ENCODE measurements around the gene ADIG. TPM values are rescaled to one million over a fixed set of nuclear protein-coding genes. Genes with fewer than 3 reads are reported as not detected.

ADIG gene
- total RNA-seq, 1 experiment from 2014 or later: not detected

- Mint-ChIP-seq H3K9me3 (ENCODE audit: low read depth, unreplicated experiment) (no peaks in the 10 kb centered on the region), H3K27ac (ENCODE audit: unreplicated experiment) (no peak overlapping the region), H3K36me3 (ENCODE audit: insufficient read depth, unreplicated experiment) (no peaks in the 10 kb centered on the region), H3K27me3 (ENCODE audit: unreplicated experiment) (no peaks in the 10 kb centered on the region), H3K4me3 (ENCODE audit: low read depth, unreplicated experiment) (no peak overlapping the region), H3K4me1 (ENCODE audit: low read depth, unreplicated experiment) (peaks cover 23% of the 10 kb centered on the region)
- intact Hi-C loops (cut with micrococcal nuclease; ENCODE audit: unreplicated experiment): no loop called here
- TF ChIP-seq CTCF (IDR thresholded peaks at IDR 0.05; ENCODE audit: unreplicated experiment): no peak
- DNase-seq: no peak
- CTCF ChIA-PET: interaction anchor here (0.6 to 1.1 kb wide), 3 partner anchors 11 to 373 kb away, joined by 3 read pairs; no protein-coding TSS in a partner anchor
- BruUV-seq (replicated peaks): no TSS peak
Observed at GRCh38 chr20:38610521-38610920, 29.5 kb downstream of the ADIG start.

GRCh38 chr20:38612751-38613515, 31.9 kb downstream of the ADIG start:
- no TSS peak for BruUV-seq (replicated peaks)
- CTCF ChIA-PET: interaction anchor here (1.0 kb wide), 1 partner anchor 10 kb away, joined by 3 read pairs; no protein-coding TSS in a partner anchor
- TF ChIP-seq CTCF (IDR thresholded peaks at IDR 0.05; ENCODE audit: unreplicated experiment): no peak
- no peaks in the 10 kb centered on the region for H3K9me3 Mint-ChIP-seq (ENCODE audit: low read depth, unreplicated experiment)
- H3K4me1 Mint-ChIP-seq (ENCODE audit: low read depth, unreplicated experiment): peaks cover 17% of the 10 kb centered on the region
- H3K27me3 Mint-ChIP-seq (ENCODE audit: unreplicated experiment): no peaks in the 10 kb centered on the region
- H3K36me3 Mint-ChIP-seq (ENCODE audit: insufficient read depth, unreplicated experiment): peaks cover 4% of the 10 kb centered on the region
- no peak for DNase-seq
- intact Hi-C loops (cut with micrococcal nuclease; ENCODE audit: unreplicated experiment): no loop called here
- H3K27ac Mint-ChIP-seq (ENCODE audit: unreplicated experiment): no peak overlapping the region
- no peak overlapping the region for H3K4me3 Mint-ChIP-seq (ENCODE audit: low read depth, unreplicated experiment)

GRCh38 chr20:38615283-38615682, 34.3 kb downstream of the ADIG start:
- Mint-ChIP-seq H3K27ac (ENCODE audit: unreplicated experiment) (no peak overlapping the region), H3K4me1 (ENCODE audit: low read depth, unreplicated experiment) (peaks cover 6% of the 10 kb centered on the region), H3K27me3 (ENCODE audit: unreplicated experiment) (no peaks in the 10 kb centered on the region), H3K36me3 (ENCODE audit: insufficient read depth, unreplicated experiment) (peaks cover 4% of the 10 kb centered on the region), H3K4me3 (ENCODE audit: low read depth, unreplicated experiment) (no peak overlapping the region), H3K9me3 (ENCODE audit: low read depth, unreplicated experiment) (no peaks in the 10 kb centered on the region)
- DNase-seq: no peak
- CTCF ChIA-PET: interaction anchor here (1.0 to 1.1 kb wide), 2 partner anchors 14 kb away, joined by 3 read pairs; no protein-coding TSS in a partner anchor
- no TSS peak for BruUV-seq (replicated peaks)
- no peak for TF ChIP-seq CTCF (IDR thresholded peaks at IDR 0.05; ENCODE audit: unreplicated experiment)
- intact Hi-C loops (cut with micrococcal nuclease; ENCODE audit: unreplicated experiment): no loop called here

GRCh38 chr20:38616457-38616856, 35.5 kb downstream of the ADIG start:
- no peak for TF ChIP-seq CTCF (IDR thresholded peaks at IDR 0.05; ENCODE audit: unreplicated experiment)
- intact Hi-C loops (cut with micrococcal nuclease; ENCODE audit: unreplicated experiment): no loop called here
- DNase-seq: no peak
- no TSS peak for BruUV-seq (replicated peaks)
- CTCF ChIA-PET: interaction anchor here (0.6 to 1.1 kb wide), 2 partner anchors 15 to 17 kb away, joined by 4 to 5 read pairs; no protein-coding TSS in a partner anchor
- no peaks in the 10 kb centered on the region for H3K27me3 Mint-ChIP-seq (ENCODE audit: unreplicated experiment)
- no peak overlapping the region for H3K27ac Mint-ChIP-seq (ENCODE audit: unreplicated experiment)
- peaks cover 4% of the 10 kb centered on the region for H3K36me3 Mint-ChIP-seq (ENCODE audit: insufficient read depth, unreplicated experiment)
- H3K4me3 Mint-ChIP-seq (ENCODE audit: low read depth, unreplicated experiment): no peak overlapping the region
- H3K9me3 Mint-ChIP-seq (ENCODE audit: low read depth, unreplicated experiment): no peaks in the 10 kb centered on the region
- H3K4me1 Mint-ChIP-seq (ENCODE audit: low read depth, unreplicated experiment): no peaks in the 10 kb centered on the region

Data from Calu3 (cell line).